HG03060 (cell line): ENCODE data around the gene FCHO1.

Experiments used
- ATAC-seq: cut with Tn5 transposase; IDR thresholded peaks from one replicate; pipeline ENCODE4 v1.9.1; 2021; ENCODE audit warnings: low read depth, moderate number of reproducible peaks; ENCODE audit not compliant: unreplicated experiment

Gene FCHO1

GRCh38 chr19:17727843-17728242, 23.4 kb upstream of the FCHO1 start:
- ATAC-seq, result no peak

- no peak for ATAC-seq
Measured at GRCh38 chr19:17733127-17733526, 18.1 kb upstream of the FCHO1 start.

GRCh38 chr19:17734146-17734545, 17.1 kb upstream of the FCHO1 start:
- no peak for ATAC-seq

GRCh38 chr19:17735410-17735809, 15.9 kb upstream of the FCHO1 start:
- ATAC-seq, result no peak

GRCh38 chr19:17737690-17738153, 13.6 kb upstream of the FCHO1 start:
- ATAC-seq, result no peak

GRCh38 chr19:17739121-17739875, 12.0 kb upstream of the FCHO1 start:
- no peak for ATAC-seq

- no peak for ATAC-seq
Measured at GRCh38 chr19:17741456-17741855, 9.8 kb upstream of the FCHO1 start.

GRCh38 chr19:17743874-17744580, 7.2 kb upstream of the FCHO1 start:
- ATAC-seq, result no peak

GRCh38 chr19:17747205-17748098, 3.8 kb upstream of the FCHO1 start:
- no peak for ATAC-seq

- ATAC-seq, result no peak
Measured at GRCh38 chr19:17748884-17749638, 2.2 kb upstream of the FCHO1 start.

GRCh38 chr19:17749912-17750317, 1.4 kb upstream of the FCHO1 start:
- ATAC-seq, result no peak

- ATAC-seq, result no peak
Measured at GRCh38 chr19:17751912-17752273, 616 bp downstream of the FCHO1 start.

GRCh38 chr19:17752865-17753639, 1.8 kb downstream of the FCHO1 start:
- ATAC-seq, result no peak

GRCh38 chr19:17753976-17754375, 2.7 kb downstream of the FCHO1 start:
- ATAC-seq, result no peak

- peak; percentile 42 for ATAC-seq
Measured at GRCh38 chr19:17754634-17755442, 3.6 kb downstream of the FCHO1 start.

- ATAC-seq, result no peak
Measured at GRCh38 chr19:17755443-17755890, 4.2 kb downstream of the FCHO1 start.

- ATAC-seq, result no peak
Measured at GRCh38 chr19:17755977-17756670, 4.8 kb downstream of the FCHO1 start.

- no peak for ATAC-seq
Measured at GRCh38 chr19:17757125-17757524, 5.8 kb downstream of the FCHO1 start.
